ENCODE measurements around the gene IFIT2.
"Not testable (repeated sequence)": the region's sequence is repeated elsewhere in the genome, so short reads cannot be mapped to it uniquely, and the experiment has no call there.

IFIT2 gene

GRCh38 chr10:89280508-89280907 is 21.3 kb upstream of the IFIT2 start:
- no peak for DNase-seq

- DNase-seq, result no peak
Observed at GRCh38 chr10:89281606-89282395, 20.0 kb upstream of the IFIT2 start.

DNA sequence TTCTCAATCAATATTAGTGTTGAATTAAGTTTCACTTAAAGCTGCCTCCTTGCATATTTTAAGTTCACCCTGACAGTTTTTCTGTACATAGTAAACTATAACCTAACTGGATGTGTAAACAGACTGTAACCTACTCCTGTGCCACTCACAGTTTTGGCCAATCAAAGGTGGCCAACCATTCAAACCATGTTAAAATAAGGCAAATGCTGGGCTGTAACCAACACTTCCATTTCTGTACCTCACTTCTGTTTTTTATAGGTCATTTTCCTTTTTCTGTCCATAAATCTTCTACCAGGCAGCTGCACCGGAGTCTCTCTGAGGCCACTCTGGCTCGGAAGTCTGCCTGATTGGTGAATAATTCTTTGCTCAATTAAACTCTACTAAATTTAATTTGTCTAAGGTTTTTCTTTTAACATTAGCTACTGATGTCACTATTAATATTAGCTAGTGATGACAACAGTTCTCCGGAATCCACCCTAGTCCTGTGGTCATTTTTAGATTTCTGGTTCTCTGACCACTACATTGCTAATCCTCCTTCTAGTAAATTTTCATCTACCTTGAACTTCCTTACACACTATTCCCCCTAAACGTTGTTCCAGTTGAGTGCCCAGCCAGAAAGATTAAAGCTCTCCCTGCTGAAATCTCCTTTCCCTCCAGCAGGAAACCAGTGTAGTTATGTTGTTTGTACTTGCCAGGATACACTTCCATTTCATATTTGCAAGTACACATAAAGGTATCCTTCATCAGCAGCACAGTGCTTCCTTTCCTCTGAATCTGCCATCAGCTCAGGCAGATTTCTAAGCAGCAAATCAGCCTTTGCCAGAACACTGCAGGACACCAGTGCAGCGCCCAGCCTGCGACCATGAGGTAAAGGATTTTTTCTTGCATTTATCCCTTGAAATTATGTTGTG is 18.6 kb upstream of the IFIT2 start:
- DNase-seq, result no peak

DNA sequence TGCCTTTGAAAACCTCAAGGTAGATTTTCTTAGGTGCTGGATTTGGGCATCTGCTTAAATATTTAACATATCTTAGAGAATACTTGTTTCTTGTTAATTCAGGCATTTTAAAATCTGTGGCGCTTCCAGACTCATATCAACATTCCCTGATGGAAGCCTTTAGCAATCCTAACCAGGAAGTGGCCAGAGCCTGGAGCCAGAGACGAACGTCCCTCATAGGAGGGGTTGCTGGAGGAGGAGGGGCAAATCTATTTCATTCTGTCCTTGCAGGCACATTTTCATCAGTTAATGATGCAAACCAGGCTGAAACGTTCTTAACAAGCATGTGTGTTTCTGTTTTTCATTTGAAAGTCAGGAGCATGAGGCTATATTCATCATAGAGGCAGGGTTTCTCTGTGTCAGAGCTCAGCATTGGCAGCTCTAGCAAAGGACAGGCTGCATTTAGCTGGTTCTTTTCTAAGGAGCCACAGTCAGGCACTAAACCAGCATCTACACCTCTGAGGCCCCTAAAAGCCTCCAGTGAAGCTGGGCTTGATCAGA is 17.8 kb upstream of the IFIT2 start:
- DNase-seq, result no peak

GRCh38 chr10:89284711-89285110 is 17.1 kb upstream of the IFIT2 start:
- not testable (repeated sequence) for DNase-seq

- DNase-seq, result not testable (repeated sequence)
Observed at GRCh38 chr10:89285303-89285702, 16.5 kb upstream of the IFIT2 start.

DNA sequence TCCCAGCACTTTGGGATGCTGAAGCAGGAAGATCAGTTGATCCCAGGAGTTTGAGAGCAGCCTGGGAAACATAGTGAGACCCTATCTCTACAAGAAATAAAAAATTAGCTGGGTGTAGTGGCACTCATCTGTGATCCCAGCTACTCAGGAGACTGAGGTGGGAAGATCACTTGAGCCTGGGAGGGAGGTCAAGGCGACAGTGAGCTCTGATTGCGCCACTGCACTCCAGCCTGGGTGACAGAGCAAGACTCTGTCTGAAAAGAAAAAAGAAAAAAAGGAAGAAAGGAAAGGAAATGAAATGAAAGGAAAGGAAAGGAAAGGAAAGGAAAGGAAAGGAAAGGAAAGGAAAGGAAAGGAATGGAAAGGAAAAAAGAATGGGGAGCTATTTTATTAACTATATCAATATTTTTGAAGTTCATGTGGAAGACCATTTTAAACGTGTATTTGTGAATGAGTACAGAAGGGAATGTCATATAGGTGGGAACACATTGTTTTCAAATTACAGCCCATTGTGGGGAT is 7.1 kb upstream of the IFIT2 start:
- no peak for DNase-seq

- DNase-seq, result no peak
Observed at GRCh38 chr10:89295597-89295996, 6.2 kb upstream of the IFIT2 start.

- no peak for DNase-seq
Observed at GRCh38 chr10:89296220-89296648, 5.6 kb upstream of the IFIT2 start.

DNA sequence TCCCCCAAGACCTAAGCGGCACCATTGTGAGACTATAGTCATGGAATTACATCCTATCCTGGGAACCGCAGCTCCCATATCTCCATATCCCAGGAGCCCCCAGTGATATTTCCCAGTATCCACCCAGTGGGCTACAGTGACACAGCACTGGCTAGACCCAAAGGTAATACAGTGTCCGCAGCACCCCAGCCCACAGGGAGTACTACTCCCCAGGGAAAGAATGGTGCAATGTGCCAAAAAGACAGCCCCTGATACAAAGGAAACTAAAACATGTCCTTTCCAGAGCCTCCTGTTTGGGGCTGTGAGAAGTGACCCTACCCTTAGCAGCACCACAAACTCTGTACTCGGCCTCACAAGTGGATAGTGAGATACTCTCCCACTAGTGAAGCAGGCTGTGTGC is 4.5 kb upstream of the IFIT2 start:
- DNase-seq, result no peak

DNA sequence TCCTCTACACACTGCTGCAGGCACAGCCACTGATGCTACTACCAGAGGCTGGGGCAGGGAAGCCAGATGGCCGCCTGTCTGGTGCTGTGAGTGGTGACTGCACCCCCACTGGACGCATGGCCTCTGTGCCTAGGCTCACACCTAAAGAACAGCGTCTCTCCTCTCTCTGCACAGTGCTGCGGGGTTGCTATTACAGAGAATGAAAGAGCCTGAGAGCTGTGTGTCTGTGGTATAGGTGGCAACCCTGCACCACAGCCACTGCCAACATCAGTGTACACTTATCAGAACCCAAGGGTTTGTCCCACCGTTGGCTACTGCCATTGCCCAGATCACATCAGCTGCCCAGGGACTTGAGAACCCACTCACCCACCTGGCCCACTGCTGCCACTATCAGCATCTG is 4.1 kb upstream of the IFIT2 start:
- DNase-seq, result no peak

GRCh38 chr10:89299031-89299430 is 2.8 kb upstream of the IFIT2 start:
- DNase-seq, result no peak

DNA sequence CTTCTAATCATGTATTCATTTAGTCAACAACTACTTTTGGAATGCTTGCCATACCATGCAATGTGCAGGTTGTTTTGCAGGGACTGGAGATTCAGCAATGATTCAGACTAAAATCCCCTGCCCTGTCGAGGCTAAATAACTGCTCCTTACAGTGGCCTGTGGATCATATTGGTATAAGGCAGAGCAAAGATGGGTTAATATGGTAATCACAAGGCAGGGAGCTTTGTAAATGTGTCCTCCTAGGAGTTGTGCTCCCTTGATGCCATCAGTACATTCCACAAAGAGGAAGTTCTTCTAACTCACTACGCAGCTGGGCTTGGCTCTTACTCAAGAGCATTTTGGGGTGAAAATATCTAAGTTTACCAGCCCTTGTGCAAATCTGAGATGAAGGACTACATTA is 614 bp upstream of the IFIT2 start:
- DNase-seq, result no peak

- DNase-seq, result no peak
Observed at GRCh38 chr10:89302625-89303024, 779 bp downstream of the IFIT2 start.

GRCh38 chr10:89303161-89303560 is 1.3 kb downstream of the IFIT2 start:
- no peak for DNase-seq

- DNase-seq, result no peak
Observed at GRCh38 chr10:89304026-89304425, 2.2 kb downstream of the IFIT2 start.

- DNase-seq, result no peak
Observed at GRCh38 chr10:89304446-89304845, 2.6 kb downstream of the IFIT2 start.

DNA sequence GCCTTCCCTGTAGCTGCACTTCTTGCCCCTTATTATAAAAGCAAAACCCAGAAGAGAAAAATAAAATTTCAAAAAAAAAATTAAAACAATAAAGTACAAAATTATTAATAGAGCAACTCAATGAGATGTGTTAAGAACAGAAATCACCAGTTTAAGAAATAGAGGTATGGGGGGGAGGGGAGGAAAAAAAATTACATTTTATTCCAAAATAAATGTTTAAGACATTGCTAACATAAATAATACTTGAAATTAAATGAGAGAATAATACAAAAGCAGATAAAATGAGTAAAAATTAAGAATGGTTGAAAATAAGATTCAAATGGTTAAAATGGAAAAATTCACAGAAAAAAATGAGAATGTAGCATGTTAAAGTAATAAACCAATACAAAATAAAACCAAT is 3.1 kb downstream of the IFIT2 start:
- no peak for DNase-seq

- no peak for DNase-seq
Observed at GRCh38 chr10:89305766-89306433, 4.1 kb downstream of the IFIT2 start.

DNA sequence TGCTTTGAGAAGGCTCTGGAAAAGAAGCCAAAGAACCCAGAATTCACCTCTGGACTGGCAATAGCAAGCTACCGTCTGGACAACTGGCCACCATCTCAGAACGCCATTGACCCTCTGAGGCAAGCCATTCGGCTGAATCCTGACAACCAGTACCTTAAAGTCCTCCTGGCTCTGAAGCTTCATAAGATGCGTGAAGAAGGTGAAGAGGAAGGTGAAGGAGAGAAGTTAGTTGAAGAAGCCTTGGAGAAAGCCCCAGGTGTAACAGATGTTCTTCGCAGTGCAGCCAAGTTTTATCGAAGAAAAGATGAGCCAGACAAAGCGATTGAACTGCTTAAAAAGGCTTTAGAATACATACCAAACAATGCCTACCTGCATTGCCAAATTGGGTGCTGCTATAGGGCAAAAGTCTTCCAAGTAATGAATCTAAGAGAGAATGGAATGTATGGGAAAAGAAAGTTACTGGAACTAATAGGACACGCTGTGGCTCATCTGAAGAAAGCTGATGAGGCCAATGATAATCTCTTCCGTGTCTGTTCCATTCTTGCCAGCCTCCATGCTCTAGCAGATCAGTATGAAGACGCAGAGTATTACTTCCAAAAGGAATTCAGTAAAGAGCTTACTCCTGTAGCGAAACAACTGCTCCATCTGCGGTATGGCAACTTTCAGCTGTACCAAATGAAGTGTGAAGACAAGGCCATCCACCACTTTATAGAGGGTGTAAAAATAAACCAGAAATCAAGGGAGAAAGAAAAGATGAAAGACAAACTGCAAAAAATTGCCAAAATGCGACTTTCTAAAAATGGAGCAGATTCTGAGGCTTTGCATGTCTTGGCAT is 4.8 kb downstream of the IFIT2 start:
- no peak for DNase-seq

GRCh38 chr10:89307269-89307577 is 5.4 kb downstream of the IFIT2 start:
- DNase-seq, result no peak

DNA sequence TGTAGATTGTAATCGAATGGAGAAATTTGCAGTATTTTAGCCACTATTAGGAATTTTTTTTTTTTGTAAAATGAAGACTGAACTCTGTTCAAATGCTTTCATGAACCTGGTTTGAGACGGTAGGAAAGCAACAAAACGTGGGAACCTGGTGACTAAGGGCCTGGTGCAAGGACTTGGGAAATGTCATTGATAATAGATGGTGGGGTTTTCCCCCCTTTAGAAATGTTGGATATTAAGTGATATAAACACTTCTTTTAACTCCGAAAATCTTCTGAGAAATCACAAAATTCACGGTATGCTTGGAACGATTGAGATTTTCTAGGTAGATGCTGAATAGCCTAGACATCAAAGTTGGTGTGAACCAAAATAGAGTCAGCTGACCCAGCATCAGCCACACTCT is 6.4 kb downstream of the IFIT2 start:
- DNase-seq, result no peak

Measured in NCI-H1105 (cell line).